ENCODE measurements around the gene C12orf43. TPM values are rescaled to one million over a fixed set of nuclear protein-coding genes. Genes with fewer than 3 reads are reported as not detected.
"Not testable (repeated sequence)": the region's sequence is repeated elsewhere in the genome, so short reads cannot be mapped to it uniquely, and the experiment has no call there.

The C12orf43 gene, protein sequence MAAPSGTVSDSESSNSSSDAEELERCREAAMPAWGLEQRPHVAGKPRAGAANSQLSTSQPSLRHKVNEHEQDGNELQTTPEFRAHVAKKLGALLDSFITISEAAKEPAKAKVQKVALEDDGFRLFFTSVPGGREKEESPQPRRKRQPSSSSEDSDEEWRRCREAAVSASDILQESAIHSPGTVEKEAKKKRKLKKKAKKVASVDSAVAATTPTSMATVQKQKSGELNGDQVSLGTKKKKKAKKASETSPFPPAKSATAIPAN
- 14.2 and 17.3 TPM in 2 replicates for total RNA-seq
- long read RNA-seq, full-length matches to known transcripts: 24 of 58 reads
- long read RNA-seq, partial matches to known transcripts: 1 of 58 reads
- long read RNA-seq, other reads (novel, unspliced or antisense): 33 of 58 reads

DNA sequence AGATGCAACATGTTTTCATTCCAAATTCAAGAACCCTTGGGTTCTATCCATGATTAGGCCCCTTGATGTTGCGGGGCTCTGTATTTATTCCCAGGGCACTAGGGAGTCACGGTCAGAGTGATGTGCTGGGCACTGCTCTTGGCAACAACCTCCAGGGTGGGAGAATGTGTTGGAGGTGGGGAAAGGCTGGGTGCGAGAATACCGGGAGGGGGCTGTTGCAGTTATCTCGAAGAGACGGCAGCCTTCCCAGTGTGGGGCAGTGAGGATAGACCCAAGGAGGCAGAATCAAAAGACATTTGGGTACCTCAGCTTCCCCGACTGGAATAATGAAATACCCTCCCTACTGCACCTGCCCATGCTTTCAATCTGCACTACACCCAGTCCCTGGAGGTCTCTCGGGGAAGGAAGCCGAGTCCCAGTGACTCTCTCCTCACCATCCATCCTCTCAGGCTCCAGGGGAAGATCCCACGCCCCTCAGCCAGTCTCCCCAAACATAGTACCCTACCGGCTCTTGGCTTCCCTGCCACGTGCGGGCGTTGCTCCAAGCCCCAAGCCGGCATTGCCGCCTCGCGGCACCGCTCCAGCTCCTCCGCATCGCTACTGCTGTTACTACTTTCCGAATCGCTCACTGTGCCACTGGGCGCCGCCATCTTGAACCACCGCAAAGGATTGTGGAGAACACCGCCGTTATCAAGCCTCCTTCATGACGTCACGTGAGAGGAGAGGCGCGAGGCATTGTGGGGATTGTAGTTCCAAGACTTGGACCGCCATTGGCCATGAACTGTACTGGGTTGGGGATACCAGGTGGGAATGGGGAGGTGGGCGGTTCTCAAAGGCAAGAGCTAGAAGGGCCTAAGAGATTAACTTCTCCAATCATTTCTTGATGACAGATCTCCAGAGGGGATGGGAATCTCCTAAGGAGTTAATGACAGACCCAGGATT, at the start of gene C12orf43:
TSS of gene C12orf43 (minus strand) at position 663 of the 942 bp plus-strand sequence. CDS start at position 650, 13 bp downstream.
- DNase-seq (ENCODE audit: extremely low spot score, unreplicated experiment): peak; percentile 95
- TF ChIP-seq CTCF (IDR thresholded peaks at IDR 0.05): no peak
- peaks cover 17% of the 10 kb centered on the region for H3K4me1 Mint-ChIP-seq (ENCODE audit: unreplicated experiment)
- H3K4me3 Mint-ChIP-seq (ENCODE audit: unreplicated experiment): peak within 1 kb of the TSS; percentile 100
- no peaks in the 10 kb centered on the region for H3K36me3 Mint-ChIP-seq (ENCODE audit: unreplicated experiment)
- H3K27me3 Mint-ChIP-seq (ENCODE audit: unreplicated experiment): peaks cover 6% of the 10 kb centered on the region
- H3K9me3 Mint-ChIP-seq (ENCODE audit: unreplicated experiment): no peaks in the 10 kb centered on the region
- H3K27ac Mint-ChIP-seq (ENCODE audit: unreplicated experiment): peak within 1 kb of the TSS; percentile 96

- H3K27ac Mint-ChIP-seq (ENCODE audit: unreplicated experiment): no peak overlapping the region
- peaks cover 34% of the 10 kb centered on the region for H3K27me3 Mint-ChIP-seq (ENCODE audit: unreplicated experiment)
- no peak overlapping the region for H3K4me3 Mint-ChIP-seq (ENCODE audit: unreplicated experiment)
- no peak for TF ChIP-seq CTCF (IDR thresholded peaks at IDR 0.05)
- no peaks in the 10 kb centered on the region for H3K9me3 Mint-ChIP-seq (ENCODE audit: unreplicated experiment)
- no peaks in the 10 kb centered on the region for H3K36me3 Mint-ChIP-seq (ENCODE audit: unreplicated experiment)
- no peak for DNase-seq (ENCODE audit: extremely low spot score, unreplicated experiment)
- peaks cover 4% of the 10 kb centered on the region for H3K4me1 Mint-ChIP-seq (ENCODE audit: unreplicated experiment)
Observed at GRCh38 chr12:121065345-121065744, 49.1 kb upstream of the C12orf43 start.

DNA sequence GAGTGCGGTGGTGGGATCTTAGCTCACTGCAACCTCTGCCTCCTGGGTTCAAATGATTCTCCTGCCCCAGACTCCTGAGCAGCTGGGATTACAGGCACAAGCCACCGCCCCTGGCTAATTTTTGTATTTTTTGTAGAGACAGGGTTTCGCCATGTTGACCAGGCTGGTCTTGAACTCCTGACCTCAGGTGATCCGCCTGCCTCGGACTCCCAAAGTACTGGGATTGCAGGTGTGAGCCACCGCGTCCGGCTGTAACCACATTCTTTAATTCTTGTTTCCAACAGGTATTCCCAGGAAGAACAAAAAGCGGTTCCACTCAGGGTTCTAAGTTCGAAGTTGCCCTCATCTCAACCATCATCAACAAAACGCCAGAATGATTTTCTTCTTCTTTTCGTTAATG, 48.3 kb upstream of the C12orf43 start:
- peak; percentile 56 for DNase-seq (ENCODE audit: extremely low spot score, unreplicated experiment)
- H3K4me3 Mint-ChIP-seq (ENCODE audit: unreplicated experiment); H3K36me3 Mint-ChIP-seq (ENCODE audit: unreplicated experiment); H3K4me1 Mint-ChIP-seq (ENCODE audit: unreplicated experiment); H3K9me3 Mint-ChIP-seq (ENCODE audit: unreplicated experiment); H3K27ac Mint-ChIP-seq (ENCODE audit: unreplicated experiment): not testable (repeated sequence)
- H3K27me3 Mint-ChIP-seq (ENCODE audit: unreplicated experiment): peaks cover 34% of the 10 kb centered on the region

- Mint-ChIP-seq H3K4me3 (ENCODE audit: unreplicated experiment) (no peak overlapping the region), H3K36me3 (ENCODE audit: unreplicated experiment) (no peaks in the 10 kb centered on the region), H3K4me1 (ENCODE audit: unreplicated experiment) (peaks cover 9% of the 10 kb centered on the region), H3K9me3 (ENCODE audit: unreplicated experiment) (no peaks in the 10 kb centered on the region), H3K27me3 (ENCODE audit: unreplicated experiment) (peaks cover 33% of the 10 kb centered on the region), H3K27ac (ENCODE audit: unreplicated experiment) (no peak overlapping the region)
- DNase-seq (ENCODE audit: extremely low spot score, unreplicated experiment): peak; percentile 10
- TF ChIP-seq CTCF (IDR thresholded peaks at IDR 0.05): no peak
Observed at GRCh38 chr12:121064116-121064515, 47.8 kb upstream of the C12orf43 start.

GRCh38 chr12:121062391-121063045, 46.2 kb upstream of the C12orf43 start:
- H3K27me3 Mint-ChIP-seq (ENCODE audit: unreplicated experiment): peaks cover 37% of the 10 kb centered on the region
- TF ChIP-seq CTCF (IDR thresholded peaks at IDR 0.05): no peak
- H3K27ac Mint-ChIP-seq (ENCODE audit: unreplicated experiment): no peak overlapping the region
- peaks cover 9% of the 10 kb centered on the region for H3K4me1 Mint-ChIP-seq (ENCODE audit: unreplicated experiment)
- H3K9me3 Mint-ChIP-seq (ENCODE audit: unreplicated experiment): no peaks in the 10 kb centered on the region
- H3K4me3 Mint-ChIP-seq (ENCODE audit: unreplicated experiment): no peak overlapping the region
- peak; percentile 30 for DNase-seq (ENCODE audit: extremely low spot score, unreplicated experiment)
- H3K36me3 Mint-ChIP-seq (ENCODE audit: unreplicated experiment): no peaks in the 10 kb centered on the region

Data from osteocyte (in vitro differentiated cells).